Endothelial cell of umbilical vein (primary cell): ENCODE results near the gene PLA2G2E. TPM values are rescaled to one million over a fixed set of nuclear protein-coding genes. Genes with fewer than 3 reads are reported as not detected.

Experiments
- BruUV-seq: library from RNA; stranded (reverse); fragments of 400-500 nt; replicated peaks from 2 replicates; lab custom pipeline; 2021; lab: Mats Ljungman, UMichigan
- CTCF ChIA-PET: fragments of 300-600, 350-600 bp; sonication (Branson Sonifier 250); formaldehyde crosslinking; loops from one replicate; lab custom pipeline; 2021; ENCODE audit warnings: antibody characterized with exemption, inconsistent platforms; lab: Charles Lee
- POLR2A ChIA-PET: fragments of 300-600, 350-600 bp; sonication (Branson Sonifier 250); formaldehyde crosslinking; loops from one replicate; lab custom pipeline; 2021; ENCODE audit warnings: antibody characterized with exemption, inconsistent platforms; lab: Charles Lee
- DNase-seq: peaks from one replicate; pipeline ENCODE4 v3.0.0-alpha.2; 2011; ENCODE audit warnings: low read depth, low spot score
- FAIRE-seq: peaks from 2 replicates; lab custom pipeline; 2011; peaks lifted over from hg19 to GRCh38; lab: Jason Lieb, UNC
- H2AFZ ChIP-seq: 2 replicates; pipeline ENCODE4 v1.6.0; 2012; ENCODE audit warnings: low read depth, low read length, control low read depth, inconsistent platforms
- H3K27ac ChIP-seq: 2 replicates; pipeline ENCODE4 v1.5.1; 2011; ENCODE audit warnings: low read depth, mild to moderate bottlenecking, control low read depth, low read length, moderate library complexity; ENCODE audit not compliant: insufficient read depth
- H3K27me3 ChIP-seq, 2 experiments: 2 replicates each; pipeline versions ENCODE4 v1.6.0 to v1.6.1; 2011; ENCODE audit warnings: low read length in 2 of 2, mixed read lengths in 1 of 2; ENCODE audit not compliant: control insufficient read depth in 2 of 2, insufficient read depth in 2 of 2
- H3K36me3 ChIP-seq, 2 experiments: 2 replicates in 1 of 2; 3 replicates in 1 of 2; pipeline ENCODE4 v1.5.1; 2011; ENCODE audit warnings: low read length in 2 of 2, mild to moderate bottlenecking in 1 of 2, moderate library complexity in 1 of 2; ENCODE audit not compliant: control insufficient read depth in 2 of 2, insufficient read depth in 2 of 2; ENCODE audit errors: extremely low read depth in 1 of 2
- H3K4me1 ChIP-seq: 3 replicates; pipeline ENCODE4 v1.5.1; 2011; ENCODE audit warnings: mild to moderate bottlenecking, low read length; ENCODE audit not compliant: control insufficient read depth, insufficient read depth; ENCODE audit errors: extremely low read depth
- H3K4me2 ChIP-seq: 2 replicates; pipeline ENCODE4 v1.6.1; 2011; ENCODE audit warnings: low read length, control low read depth, mixed read lengths; ENCODE audit not compliant: insufficient read depth
- H3K4me3 ChIP-seq, 3 experiments: fragments of 200-600 bp in 1 of 3; sonication (generic), shearing (Covaris generic) in 1 of 3; replicated peaks in 1 of 3; 2 replicates each; pipeline ENCODE4 v1.5.1; 2011 to 2016; ENCODE audit warnings: control low read depth in 3 of 3, low read length in 3 of 3, mild to moderate bottlenecking in 2 of 3, inconsistent platforms in 1 of 3, low read depth in 1 of 3, moderate library complexity in 1 of 3; ENCODE audit not compliant: insufficient read depth in 1 of 3
- H3K79me2 ChIP-seq: 2 replicates; pipeline ENCODE4 v1.6.0; 2012; ENCODE audit warnings: low read length, inconsistent platforms; ENCODE audit not compliant: control insufficient read depth, insufficient read depth
- H3K9ac ChIP-seq: replicated peaks from 2 replicates; pipeline ENCODE3; 2011; ENCODE audit warnings: low read length, control low read depth; ENCODE audit not compliant: insufficient read depth; ENCODE audit errors: extremely low read depth
- H3K9me1 ChIP-seq: replicated peaks from 3 replicates; pipeline ENCODE4 v1.6.0; 2011; ENCODE audit warnings: mild to moderate bottlenecking, low read length; ENCODE audit not compliant: control insufficient read depth, insufficient read depth; ENCODE audit errors: extremely low read depth
- H3K9me3 ChIP-seq: replicated peaks from 2 replicates; pipeline ENCODE4 v1.5.1; 2012; ENCODE audit warnings: low read length, inconsistent platforms; ENCODE audit not compliant: control insufficient read depth, insufficient read depth
- H4K20me1 ChIP-seq: replicated peaks from 2 replicates; pipeline ENCODE3; 2011; ENCODE audit warnings: mild to moderate bottlenecking, low read length; ENCODE audit not compliant: control insufficient read depth, insufficient read depth; ENCODE audit errors: extremely low read depth
- CTCF ChIP-seq, 2 donors: IDR thresholded peaks; 1 replicate in 1 of 2; 2 replicates in 1 of 2; pipeline ENCODE4 v1.5.1; 2011; ENCODE audit warnings: low read length in 2 of 2, mild to moderate bottlenecking in 2 of 2, moderate library complexity in 2 of 2, control low read depth in 1 of 2, inconsistent platforms in 1 of 2, low read depth in 1 of 2; ENCODE audit not compliant: insufficient read depth in 1 of 2; ENCODE audit errors: extremely low read depth in 1 of 2
- EZH2 ChIP-seq: IDR thresholded peaks from 2 replicates; pipeline ENCODE4 v1.6.1; 2012; ENCODE audit warnings: borderline replicate concordance, low read depth, mild to moderate bottlenecking, moderate library complexity, low read length, inconsistent platforms; ENCODE audit not compliant: severe bottlenecking
- FOS ChIP-seq: IDR thresholded peaks from 2 replicates; pipeline ENCODE4 v1.6.1; 2011; ENCODE audit warnings: mild to moderate bottlenecking, low read length, moderate library complexity, borderline replicate concordance; ENCODE audit not compliant: insufficient read depth
- GATA2 ChIP-seq: IDR thresholded peaks from 2 replicates; pipeline ENCODE4 v1.7.0; 2011; ENCODE audit warnings: low read depth, mild to moderate bottlenecking, moderate library complexity, mixed read lengths, low read length; ENCODE audit not compliant: insufficient read length, insufficient read depth
- MYC ChIP-seq: IDR thresholded peaks from one replicate; pipeline ENCODE4 v1.6.1; 2011; ENCODE audit warnings: mild to moderate bottlenecking, low read depth, low read length
- POLR2A ChIP-seq: IDR thresholded peaks from 2 replicates; pipeline ENCODE4 v1.6.1; 2012; ENCODE audit warnings: low read depth, mild to moderate bottlenecking, control low read depth, low read length
- dilution Hi-C: fragments of 300-500 bp; cut with MboI; formaldehyde crosslinking; loops from one replicate; pipeline ENCODE4 v1.15.0; 2019; ENCODE audit warnings: low sequenced_read_pairs; ENCODE audit not compliant: extremely low pct_ligation_motif_present
- intact Hi-C: fragments of 100-400 bp; cut with micrococcal nuclease; formaldehyde crosslinking; loops from one replicate; pipeline ENCODE4 v1.10.0; 2022
- polyA plus RNA-seq, 4 experiments: library from polyadenylated mRNA; depleted of rRNA in 3 of 4; stranded (reverse) in 3 of 4; unstranded in 1 of 4; fragments of >200 nt; gene quantifications; 2 replicates each; pipeline versions ENCODE4 v1.2.1 to v1.2.3, GENCODE V29; 2011 to 2012; ENCODE audit warnings: missing spikeins in 1 of 4
- total RNA-seq: library from RNA; stranded (reverse); gene quantifications from 2 replicates; pipeline ENCODE4 v1.2.3, GENCODE V29; 2021

Gene PLA2G2E
- total and polyA plus RNA-seq, 2 donors (not counting 3 experiments of a cell fraction or from before 2014, with no cell fraction given), result not detected

DNA sequence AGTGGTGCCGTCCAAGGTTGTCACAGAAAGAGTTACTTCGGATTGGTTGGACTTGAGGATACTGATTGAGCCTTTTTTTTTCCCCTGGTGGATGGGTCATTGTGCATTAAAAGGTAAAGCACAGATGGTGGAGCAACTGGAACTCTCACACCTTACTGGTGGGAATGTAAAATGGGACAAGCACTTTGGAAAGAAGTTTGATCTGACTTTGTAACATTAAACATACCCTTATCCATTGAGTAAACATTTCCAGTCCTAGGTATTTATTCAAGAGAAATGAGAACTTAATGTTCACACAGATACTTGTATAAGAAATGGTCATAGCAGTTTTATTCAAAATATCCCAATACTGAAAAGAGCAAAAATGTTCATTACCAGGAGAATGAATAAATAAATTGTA, 41.1 kb upstream of the PLA2G2E start:
- dilution Hi-C loops, result no loop called here
- H3K9ac ChIP-seq, result no peak overlapping the region
- H3K27ac ChIP-seq, result no peak overlapping the region
- POLR2A ChIA-PET, result no interaction called here
- no peaks in the 10 kb centered on the region for H3K79me2 ChIP-seq
- H3K27me3 ChIP-seq, result peaks cover 0 to 1% of the 10 kb centered on the region in 2 experiments
- CTCF ChIA-PET, result interaction anchor here (2.3 kb wide), 1 partner anchor 10 kb away, joined by 9 read pairs; no protein-coding TSS in a partner anchor
- H3K9me3 ChIP-seq, result no peaks in the 10 kb centered on the region
- TF ChIP-seq EZH2, result no peak
- FAIRE-seq, result no peak
- no peak overlapping the region for H3K4me2 ChIP-seq
- no peaks in the 10 kb centered on the region for H3K36me3 ChIP-seq
- DNase-seq, result no peak
- no peaks in the 10 kb centered on the region for H3K4me1 ChIP-seq
- no TSS peak for BruUV-seq
- no peaks in the 10 kb centered on the region for H3K9me1 ChIP-seq
- H2AFZ ChIP-seq, result no peak overlapping the region
- no peak overlapping the region for H3K4me3 ChIP-seq
- intact Hi-C loops, result no loop called here
- no peaks in the 10 kb centered on the region for H4K20me1 ChIP-seq

GRCh38 chr1:19963636-19964035, 40.2 kb upstream of the PLA2G2E start:
- dilution Hi-C loops, result no loop called here
- ChIA-PET POLR2A (no interaction called here), CTCF (interaction anchor here (0.8 kb wide), 1 partner anchor 11 kb away, joined by 3 read pairs; no protein-coding TSS in a partner anchor)
- no peak overlapping the region for H3K9ac ChIP-seq
- peaks cover 0 to 1% of the 10 kb centered on the region in 2 experiments for H3K27me3 ChIP-seq
- H3K4me3 ChIP-seq, result no peak overlapping the region
- intact Hi-C loops, result no loop called here
- H3K36me3 ChIP-seq, result no peaks in the 10 kb centered on the region
- H3K79me2 ChIP-seq, result no peaks in the 10 kb centered on the region
- H2AFZ ChIP-seq, result no peak overlapping the region
- BruUV-seq, result no TSS peak
- FAIRE-seq (no peak), DNase-seq (no peak)
- no peaks in the 10 kb centered on the region for H3K4me1 ChIP-seq
- no peaks in the 10 kb centered on the region for H3K9me1 ChIP-seq
- H3K4me2 ChIP-seq, result no peak overlapping the region
- no peaks in the 10 kb centered on the region for H3K9me3 ChIP-seq
- TF ChIP-seq MYC (no peak), POLR2A (no peak), EZH2 (no peak), FOS (no peak), CTCF (IDR thresholded peaks at IDR 0.05; ENCODE audit: extremely low read depth in 1 of 2, insufficient read depth in 1 of 2, low read depth in 1 of 2, low read length in 2 of 2) (no peak), GATA2 (no peak)
- H4K20me1 ChIP-seq, result no peaks in the 10 kb centered on the region
- no peak overlapping the region for H3K27ac ChIP-seq
